HG03565 (cell line): ENCODE measurements around the gene ZSCAN1.
"Not testable (repeated sequence)": the region's sequence is repeated elsewhere in the genome, so short reads cannot be mapped to it uniquely, and the experiment has no call there.

Experiments used
- ATAC-seq: cut with Tn5 transposase; IDR thresholded peaks from one replicate; pipeline ENCODE4 v1.9.1; 2021; ENCODE audit warnings: mild to moderate bottlenecking, moderate library complexity; ENCODE audit not compliant: unreplicated experiment

Gene ZSCAN1, protein sequence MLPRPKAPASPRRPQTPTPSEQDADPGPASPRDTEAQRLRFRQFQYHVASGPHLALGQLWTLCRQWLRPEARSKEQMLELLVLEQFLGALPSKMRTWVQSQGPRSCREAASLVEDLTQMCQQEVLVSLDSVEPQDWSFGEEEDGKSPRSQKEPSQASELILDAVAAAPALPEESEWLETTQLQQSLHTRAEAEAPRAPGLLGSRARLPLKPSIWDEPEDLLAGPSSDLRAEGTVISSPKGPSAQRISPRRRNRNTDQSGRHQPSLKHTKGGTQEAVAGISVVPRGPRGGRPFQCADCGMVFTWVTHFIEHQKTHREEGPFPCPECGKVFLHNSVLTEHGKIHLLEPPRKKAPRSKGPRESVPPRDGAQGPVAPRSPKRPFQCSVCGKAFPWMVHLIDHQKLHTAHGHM

GRCh38 chr19:58033741-58034476 is at the start of gene ZSCAN1:
Gene ZSCAN1, plus strand, starts transcription at chr19:58034025. Its CDS starts 3,812 bp downstream, at chr19:58037837.
- no peak for ATAC-seq

GRCh38 chr19:57992841-57993240 is 41.0 kb upstream of the ZSCAN1 start:
- ATAC-seq, result no peak

GRCh38 chr19:58000677-58001076 is 33.1 kb upstream of the ZSCAN1 start:
- no peak for ATAC-seq

DNA sequence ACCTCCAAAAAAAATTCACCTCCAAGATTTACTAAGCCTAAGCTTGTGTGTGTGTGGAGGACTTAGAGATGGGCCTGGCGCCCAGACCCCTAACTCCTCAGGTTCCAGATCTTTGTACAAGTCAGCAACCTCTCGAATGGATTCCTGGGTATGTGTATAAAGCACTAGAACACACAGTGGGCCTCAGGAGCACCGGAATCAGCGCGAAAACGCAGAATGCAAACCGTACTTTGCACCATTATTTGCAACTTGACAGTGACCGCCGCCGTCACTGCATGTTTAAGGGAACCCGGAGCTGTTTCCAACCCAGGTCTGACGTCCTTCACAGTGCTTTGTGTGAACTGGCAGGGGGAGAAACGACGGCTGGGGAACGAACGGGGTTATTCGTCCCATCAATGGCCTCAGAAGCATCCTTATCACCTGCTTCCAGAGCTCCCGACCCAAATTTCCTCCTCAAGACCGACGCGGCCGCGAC is 31.9 kb upstream of the ZSCAN1 start:
- ATAC-seq, result no peak

- ATAC-seq, result peak; percentile 93
These were observed 31.2 kb upstream of the ZSCAN1 start, which contains the start of gene ZNF606 for GRCh38 chr19:58002384-58003173. Gene ZNF606, minus strand, starts transcription at chr19:58002820. Its CDS starts 1,501 bp downstream, at chr19:58001319.

GRCh38 chr19:58003174-58003828 is 30.5 kb upstream of the ZSCAN1 start:
- no peak for ATAC-seq

DNA sequence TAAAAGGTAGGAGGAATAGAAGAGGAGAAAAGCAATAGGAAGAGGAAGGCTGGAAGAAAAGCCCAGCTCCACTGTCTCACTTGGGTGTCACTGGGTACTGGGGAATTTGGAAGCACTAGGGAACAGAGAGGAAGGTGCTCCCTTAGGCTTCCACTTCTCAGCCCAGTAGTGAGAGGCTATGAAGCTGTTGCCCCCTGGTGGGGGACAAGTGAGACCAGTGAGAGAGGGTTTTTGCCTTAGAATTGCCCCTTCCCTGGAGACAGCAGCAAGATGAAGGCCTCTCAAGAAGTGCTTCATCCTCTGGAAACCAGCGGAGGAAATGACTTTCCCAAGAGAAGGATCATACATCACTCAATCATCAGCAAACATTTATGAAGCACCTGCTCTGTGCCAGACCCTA is 26.5 kb upstream of the ZSCAN1 start:
- ATAC-seq, result no peak

- not testable (repeated sequence) for ATAC-seq
These were observed 24.9 kb upstream of the ZSCAN1 start for GRCh38 chr19:58008877-58009276.

DNA sequence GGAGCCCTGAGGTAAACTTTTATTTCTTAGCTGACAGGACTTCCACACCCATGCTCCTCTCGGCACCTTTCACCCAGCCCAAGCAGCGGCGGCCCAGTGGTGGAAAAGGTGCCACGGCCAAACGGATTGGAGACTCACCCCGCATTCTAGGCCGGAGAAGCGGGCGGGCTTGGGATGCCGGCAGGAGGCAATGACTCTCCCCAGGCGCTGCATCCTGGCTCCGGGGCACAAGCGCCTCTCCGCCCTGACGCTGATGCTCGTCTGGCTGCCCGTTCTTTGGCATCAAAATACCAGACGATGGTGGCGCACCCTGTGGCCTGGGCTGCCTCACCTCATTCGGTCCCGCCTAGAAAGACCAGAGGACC is 24.5 kb upstream of the ZSCAN1 start:
- no peak for ATAC-seq

GRCh38 chr19:58009666-58010301 is 24.0 kb upstream of the ZSCAN1 start:
- ATAC-seq, result no peak

GRCh38 chr19:58010507-58010906 is 23.3 kb upstream of the ZSCAN1 start:
- ATAC-seq, result no peak

- ATAC-seq, result no peak
These were observed 19.7 kb upstream of the ZSCAN1 start for GRCh38 chr19:58014141-58014540.

- ATAC-seq, result no peak
These were observed 13.7 kb upstream of the ZSCAN1 start for GRCh38 chr19:58020129-58020528.

GRCh38 chr19:58021541-58022282 is 12.1 kb upstream of the ZSCAN1 start:
- ATAC-seq, result no peak

- ATAC-seq, result no peak
These were observed 11.6 kb upstream of the ZSCAN1 start for GRCh38 chr19:58022283-58022660.

GRCh38 chr19:58024661-58025060 is 9.2 kb upstream of the ZSCAN1 start:
- ATAC-seq, result no peak

DNA sequence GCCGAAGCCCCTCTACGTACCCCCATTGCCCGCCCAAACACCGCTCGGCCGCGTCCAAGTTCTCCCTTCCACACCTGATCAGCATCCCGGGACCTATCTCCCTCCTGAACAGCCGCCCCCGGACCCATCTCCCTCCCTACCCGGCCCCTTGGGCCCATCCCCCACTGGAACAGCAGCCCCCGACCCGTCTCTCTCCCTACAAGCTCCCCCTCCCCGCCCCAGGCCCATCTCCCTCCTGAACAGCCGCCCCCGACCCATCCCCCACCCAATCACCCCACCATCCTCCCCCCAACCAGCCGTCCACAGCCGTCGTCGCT is 610 bp downstream of the ZSCAN1 start:
- ATAC-seq, result no peak

DNA sequence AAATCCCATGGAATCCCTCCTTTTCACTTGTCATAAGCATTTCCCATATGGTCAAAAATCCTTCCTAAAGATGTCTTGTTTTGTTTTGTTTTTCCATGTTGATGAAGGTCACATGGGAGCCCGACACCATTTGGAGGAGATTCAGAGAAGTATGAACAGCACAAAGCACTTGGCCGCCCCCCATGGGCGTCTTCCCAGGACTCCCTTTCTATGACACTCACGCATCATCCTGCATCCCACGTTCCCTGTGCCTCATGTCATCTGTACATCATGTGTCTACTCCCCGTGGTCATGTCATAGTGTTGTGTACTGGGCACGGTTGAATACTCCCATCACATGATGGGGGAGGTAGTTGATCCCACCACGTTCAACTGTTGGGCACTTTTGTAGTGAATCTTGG is 2.0 kb downstream of the ZSCAN1 start:
- no peak for ATAC-seq

DNA sequence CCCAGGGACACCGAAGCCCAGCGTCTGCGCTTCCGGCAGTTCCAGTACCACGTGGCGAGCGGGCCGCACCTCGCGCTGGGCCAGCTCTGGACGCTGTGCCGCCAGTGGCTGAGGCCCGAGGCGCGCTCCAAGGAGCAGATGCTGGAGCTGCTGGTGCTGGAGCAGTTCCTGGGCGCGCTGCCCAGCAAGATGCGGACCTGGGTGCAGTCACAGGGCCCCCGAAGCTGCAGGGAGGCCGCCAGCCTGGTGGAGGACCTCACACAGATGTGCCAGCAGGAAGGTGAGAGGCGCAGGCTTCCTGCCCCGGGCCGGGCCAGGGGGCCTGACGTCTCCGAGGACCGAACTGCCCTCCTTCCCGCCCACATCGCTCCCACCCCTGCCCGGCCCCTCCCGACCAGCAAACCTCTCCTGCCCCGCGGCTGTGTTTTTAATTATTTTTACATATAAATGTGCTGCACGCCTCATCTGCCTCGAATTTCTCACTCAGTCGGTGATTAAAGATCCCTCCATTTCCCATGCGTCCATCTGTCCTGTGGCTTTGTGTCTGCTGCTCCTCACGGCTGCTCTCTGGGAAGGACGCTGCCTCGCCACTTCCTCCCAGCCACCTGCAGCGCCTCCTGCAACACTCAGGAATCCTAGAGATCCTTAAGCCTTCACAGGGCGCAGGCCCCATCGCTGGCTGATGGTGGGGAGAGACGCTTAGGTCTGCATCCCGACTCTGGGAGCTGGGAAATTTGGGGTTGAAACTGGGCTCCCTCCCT is 4.3 kb downstream of the ZSCAN1 start:
- ATAC-seq, result no peak
